Measurements from ENCODE around the gene UBASH3B.
"Not testable (repeated sequence)": the region's sequence is repeated elsewhere in the genome, so short reads cannot be mapped to it uniquely, and the experiment has no call there.

UBASH3B gene

GRCh38 chr11:122820158-122820557 is 164.6 kb downstream of the UBASH3B start:
- CTCF ChIA-PET = no interaction called here
- DNase-seq (ENCODE audit: extremely low spot score) = no peak
- TF ChIP-seq ELF4 (IDR thresholded peaks at IDR 0.05) = no peak
- TF ChIP-seq FOXA1 (IDR thresholded peaks at IDR 0.05) = no peak
- no peak for TF ChIP-seq SUZ12 (IDR thresholded peaks at IDR 0.05)
- TF ChIP-seq ZNF384 (IDR thresholded peaks at IDR 0.05) = no peak
- no peak for TF ChIP-seq TARDBP (IDR thresholded peaks at IDR 0.05)
- TF ChIP-seq BHLHE40 (IDR thresholded peaks at IDR 0.05; ENCODE audit: borderline replicate concordance) = no peak
- no peak for TF ChIP-seq CTBP1 (IDR thresholded peaks at IDR 0.05; ENCODE audit: borderline replicate concordance)
- TF ChIP-seq LEF1 (IDR thresholded peaks at IDR 0.05; ENCODE audit: borderline replicate concordance) = no peak
- TF ChIP-seq L3MBTL2 (conservative IDR thresholded peaks at IDR 0.05) = no peak
- TF ChIP-seq ARNT (IDR thresholded peaks at IDR 0.05) = no peak
- TF ChIP-seq PKNOX1 (IDR thresholded peaks at IDR 0.05) = no peak
- TF ChIP-seq FOXM1 (IDR thresholded peaks at IDR 0.05; ENCODE audit: borderline replicate concordance) = no peak
- no peak for TF ChIP-seq NFRKB (IDR thresholded peaks at IDR 0.05)
- TF ChIP-seq FOXK2 (IDR thresholded peaks at IDR 0.05) = no peak
- TF ChIP-seq SP1 (IDR thresholded peaks at IDR 0.05) = no peak
- POLR2A ChIA-PET = no interaction called here

GRCh38 chr11:122821169-122821568 is 165.6 kb downstream of the UBASH3B start:
- POLR2A ChIA-PET = no interaction called here

GRCh38 chr11:122822241-122822640 is 166.7 kb downstream of the UBASH3B start:
- no peak for DNase-seq (ENCODE audit: extremely low spot score)
- ChIA-PET POLR2A (no interaction called here), CTCF (no interaction called here)
- TF ChIP-seq TARDBP (IDR thresholded peaks at IDR 0.05) = no peak
- TF ChIP-seq FOXA1 (IDR thresholded peaks at IDR 0.05) = no peak
- no peak for TF ChIP-seq PKNOX1 (IDR thresholded peaks at IDR 0.05)
- no peak for TF ChIP-seq SUZ12 (IDR thresholded peaks at IDR 0.05)

More at GRCh38 chr11:122821169-122821568, 165.6 kb downstream of the UBASH3B start:
- DNase-seq (ENCODE audit: extremely low spot score) = no peak
- CTCF ChIA-PET = interaction anchor here (0.9 kb wide), 1 partner anchor 25 kb away, joined by 3 read pairs; no protein-coding TSS in a partner anchor
- TF ChIP-seq ARNT (IDR thresholded peaks at IDR 0.05) (no peak), PKNOX1 (IDR thresholded peaks at IDR 0.05) (no peak), ZNF384 (IDR thresholded peaks at IDR 0.05) (no peak), TARDBP (IDR thresholded peaks at IDR 0.05) (no peak), LEF1 (IDR thresholded peaks at IDR 0.05; ENCODE audit: borderline replicate concordance) (no peak), FOXA1 (IDR thresholded peaks at IDR 0.05) (no peak), SUZ12 (IDR thresholded peaks at IDR 0.05) (no peak), SP1 (IDR thresholded peaks at IDR 0.05) (no peak), FOXK2 (IDR thresholded peaks at IDR 0.05) (no peak), L3MBTL2 (conservative IDR thresholded peaks at IDR 0.05) (no peak), NFRKB (IDR thresholded peaks at IDR 0.05) (no peak)

- POLR2A ChIA-PET = no interaction called here
- DNase-seq (ENCODE audit: extremely low spot score) = no peak
- CTCF ChIA-PET = interaction anchor here (0.6 kb wide), 1 partner anchor 33 kb away, joined by 3 read pairs; no protein-coding TSS in a partner anchor
- no peak for TF ChIP-seq FOXM1 (IDR thresholded peaks at IDR 0.05; ENCODE audit: borderline replicate concordance)
- no peak for TF ChIP-seq BHLHE40 (IDR thresholded peaks at IDR 0.05; ENCODE audit: borderline replicate concordance)
- TF ChIP-seq ARNT (IDR thresholded peaks at IDR 0.05) = no peak
- TF ChIP-seq NFRKB (IDR thresholded peaks at IDR 0.05) = no peak
- TF ChIP-seq HDGF (IDR thresholded peaks at IDR 0.05; ENCODE audit: borderline replicate concordance) = no peak
- no peak for TF ChIP-seq CTBP1 (IDR thresholded peaks at IDR 0.05; ENCODE audit: borderline replicate concordance)
- TF ChIP-seq SP1 (IDR thresholded peaks at IDR 0.05) = no peak
- no peak for TF ChIP-seq L3MBTL2 (conservative IDR thresholded peaks at IDR 0.05)
- TF ChIP-seq PKNOX1 (IDR thresholded peaks at IDR 0.05) = no peak
- no peak for TF ChIP-seq FOXA1 (IDR thresholded peaks at IDR 0.05)
- no peak for TF ChIP-seq ELF4 (IDR thresholded peaks at IDR 0.05)
- no peak for TF ChIP-seq SUZ12 (IDR thresholded peaks at IDR 0.05)
- TF ChIP-seq LEF1 (IDR thresholded peaks at IDR 0.05; ENCODE audit: borderline replicate concordance) = no peak
- TF ChIP-seq FOXK2 (IDR thresholded peaks at IDR 0.05) = no peak
- TF ChIP-seq ZNF384 (IDR thresholded peaks at IDR 0.05) = no peak
- TF ChIP-seq TARDBP (IDR thresholded peaks at IDR 0.05) = no peak
These were observed 168.0 kb downstream of the UBASH3B start for GRCh38 chr11:122823564-122823963.

GRCh38 chr11:122829371-122829770 is 173.8 kb downstream of the UBASH3B start:
- DNase-seq (ENCODE audit: extremely low spot score); CTCF ChIA-PET; POLR2A ChIA-PET: not testable (repeated sequence)

- CTCF ChIA-PET = interaction anchor here (0.8 kb wide), 1 partner anchor 22 kb away, joined by 3 read pairs; no protein-coding TSS in a partner anchor
- DNase-seq (ENCODE audit: extremely low spot score); POLR2A ChIA-PET: not testable (repeated sequence)
These were observed 176.8 kb downstream of the UBASH3B start for GRCh38 chr11:122832297-122832696.

Measured in HEK293T (cell line).